ENCODE data around the gene ATP10B.

DNA sequence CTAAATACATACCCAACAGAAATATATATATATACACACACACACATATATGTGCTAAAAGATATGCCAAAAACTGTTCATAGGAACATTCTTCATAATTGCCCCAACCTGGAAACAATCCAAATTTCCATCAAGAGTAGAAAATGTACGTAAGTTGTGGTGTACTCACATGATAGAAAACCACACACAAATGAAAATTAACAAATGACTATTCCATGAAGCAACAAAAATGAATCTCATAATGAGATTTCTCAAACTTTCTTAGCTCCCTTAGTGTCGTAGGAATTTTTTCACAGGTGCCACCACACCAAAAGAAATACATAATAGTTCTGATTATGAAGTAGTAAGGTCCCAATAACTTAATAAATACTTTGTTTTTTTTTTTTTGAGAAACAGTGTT lies 7.8 kb downstream of the ATP10B start:
- TF ChIP-seq POLR2A (IDR thresholded peaks at IDR 0.05) = no peak
- TF ChIP-seq CTCF (IDR thresholded peaks at IDR 0.05) = no peak
